HG03175 (cell line): ENCODE measurements around the gene RIPOR3.
"Not testable (repeated sequence)": the region's sequence is repeated elsewhere in the genome, so short reads cannot be mapped to it uniquely, and the experiment has no call there.

ENCODE experiments used
- ATAC-seq: cut with Tn5 transposase; IDR thresholded peaks from one replicate; pipeline ENCODE4 v1.9.1; 2021; ENCODE audit warnings: mild to moderate bottlenecking, moderate library complexity; ENCODE audit not compliant: unreplicated experiment

RIPOR3 gene

DNA sequence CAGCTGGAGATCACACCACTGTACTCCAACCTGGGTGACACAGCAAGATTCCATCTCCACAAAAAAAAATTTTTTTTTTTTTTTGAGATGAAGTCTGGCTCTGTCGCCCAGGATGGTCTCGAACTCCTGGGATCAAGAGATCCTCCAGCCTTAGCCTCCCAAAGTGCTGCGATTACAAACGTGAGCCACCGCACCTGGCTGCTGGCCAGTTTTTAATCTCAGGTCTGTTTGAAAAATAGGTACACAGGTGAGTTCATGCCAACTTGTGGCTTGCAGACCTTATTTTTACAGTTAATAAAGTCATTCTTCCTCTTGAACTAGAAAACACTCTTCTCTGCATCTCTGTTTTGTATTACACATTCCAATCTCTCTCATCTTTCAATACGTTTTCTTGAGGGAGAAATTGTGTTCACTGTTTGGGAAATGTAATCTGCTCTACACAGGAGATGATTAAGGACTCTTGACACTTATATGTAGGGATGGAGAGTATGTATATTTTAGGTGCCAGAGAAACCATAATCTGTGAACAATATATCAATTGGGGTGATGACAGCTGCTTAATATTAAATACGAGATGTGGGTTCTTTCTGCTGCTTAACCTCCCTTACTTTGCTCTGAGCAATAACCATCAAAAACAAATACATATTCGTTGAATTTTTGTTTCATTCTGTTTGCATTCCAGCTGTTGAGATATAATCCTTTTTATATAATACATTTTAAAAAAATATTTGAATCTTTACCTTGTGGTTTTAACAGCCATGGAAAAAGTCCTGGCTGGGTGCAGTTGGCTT is 17.7 kb upstream of the RIPOR3 start:
- no peak for ATAC-seq

DNA sequence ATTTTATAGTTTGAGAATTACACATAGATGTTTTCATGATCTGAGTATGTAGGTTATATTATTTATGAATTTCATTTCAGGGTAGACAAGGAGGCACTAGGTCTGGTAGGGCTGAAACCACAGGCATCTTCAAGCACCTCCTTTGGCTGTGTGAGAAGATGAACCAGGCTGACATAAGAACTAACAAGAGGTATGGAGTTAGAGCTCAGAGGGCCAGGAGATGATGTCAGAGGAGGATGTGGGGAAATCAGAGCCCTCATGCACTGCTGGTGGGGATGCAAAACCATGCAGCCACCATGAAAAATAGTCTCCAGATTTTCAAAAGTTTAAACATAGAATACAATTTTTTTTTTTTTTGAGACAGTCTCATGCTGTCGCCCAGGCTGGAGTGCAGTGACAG is 13.6 kb upstream of the RIPOR3 start:
- no peak for ATAC-seq

DNA sequence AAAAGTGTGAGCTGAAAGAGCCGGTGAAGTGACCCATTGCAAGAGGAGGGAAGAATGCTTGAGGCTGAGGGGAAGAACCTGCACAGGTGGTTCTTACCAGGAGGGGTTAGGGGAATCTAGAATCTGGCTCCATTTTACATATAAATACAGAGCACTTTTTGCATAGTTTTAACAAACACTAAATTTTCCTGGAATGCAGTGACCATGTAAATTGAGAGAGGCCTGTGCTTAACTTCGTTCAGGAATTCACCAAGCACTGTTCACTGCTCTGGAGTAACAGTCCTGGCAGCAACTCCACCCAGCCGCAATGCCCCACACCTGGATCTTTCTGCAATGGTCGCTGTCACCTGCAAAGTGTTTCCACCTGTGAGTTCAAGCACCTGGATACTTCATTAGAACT is 13.2 kb upstream of the RIPOR3 start:
- ATAC-seq = no peak

DNA sequence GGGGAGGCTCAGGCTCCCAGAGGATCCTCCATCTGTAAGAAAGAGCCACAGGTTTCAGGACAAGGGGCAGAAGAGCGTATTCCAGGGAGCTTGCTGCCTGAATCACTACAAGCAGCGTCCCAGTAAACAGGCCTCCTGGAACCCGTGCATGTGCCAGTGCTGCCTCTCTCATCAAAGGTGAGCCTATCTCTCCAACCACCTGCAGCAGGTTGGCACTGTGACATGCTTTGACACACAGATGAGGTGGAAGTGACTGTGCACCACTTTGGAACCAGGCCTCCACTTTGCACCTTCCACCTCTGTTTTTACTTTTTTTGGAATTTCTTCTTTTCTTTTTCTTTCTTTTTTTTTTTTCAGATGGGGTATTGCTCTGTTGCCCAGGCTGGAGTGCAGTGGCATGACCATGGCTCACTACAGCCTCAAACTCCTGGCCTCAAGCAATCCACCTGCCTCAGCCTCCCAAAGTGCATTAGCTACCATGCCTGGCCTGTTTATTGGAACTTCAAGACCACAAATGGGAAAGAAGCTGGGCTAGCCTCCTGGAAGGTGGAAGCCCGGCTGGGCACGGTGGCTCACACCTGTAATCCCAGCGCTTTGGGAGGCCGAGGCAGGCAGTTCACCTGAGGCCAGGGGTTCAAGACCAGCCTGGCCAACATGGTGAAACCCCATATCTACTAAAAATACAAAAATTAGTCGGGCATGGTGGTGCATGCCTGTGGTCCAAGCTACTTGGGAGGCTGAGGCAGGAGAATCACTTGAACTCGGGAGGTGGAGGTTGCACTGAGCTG is 12.5 kb upstream of the RIPOR3 start:
- ATAC-seq = not testable (repeated sequence)

DNA sequence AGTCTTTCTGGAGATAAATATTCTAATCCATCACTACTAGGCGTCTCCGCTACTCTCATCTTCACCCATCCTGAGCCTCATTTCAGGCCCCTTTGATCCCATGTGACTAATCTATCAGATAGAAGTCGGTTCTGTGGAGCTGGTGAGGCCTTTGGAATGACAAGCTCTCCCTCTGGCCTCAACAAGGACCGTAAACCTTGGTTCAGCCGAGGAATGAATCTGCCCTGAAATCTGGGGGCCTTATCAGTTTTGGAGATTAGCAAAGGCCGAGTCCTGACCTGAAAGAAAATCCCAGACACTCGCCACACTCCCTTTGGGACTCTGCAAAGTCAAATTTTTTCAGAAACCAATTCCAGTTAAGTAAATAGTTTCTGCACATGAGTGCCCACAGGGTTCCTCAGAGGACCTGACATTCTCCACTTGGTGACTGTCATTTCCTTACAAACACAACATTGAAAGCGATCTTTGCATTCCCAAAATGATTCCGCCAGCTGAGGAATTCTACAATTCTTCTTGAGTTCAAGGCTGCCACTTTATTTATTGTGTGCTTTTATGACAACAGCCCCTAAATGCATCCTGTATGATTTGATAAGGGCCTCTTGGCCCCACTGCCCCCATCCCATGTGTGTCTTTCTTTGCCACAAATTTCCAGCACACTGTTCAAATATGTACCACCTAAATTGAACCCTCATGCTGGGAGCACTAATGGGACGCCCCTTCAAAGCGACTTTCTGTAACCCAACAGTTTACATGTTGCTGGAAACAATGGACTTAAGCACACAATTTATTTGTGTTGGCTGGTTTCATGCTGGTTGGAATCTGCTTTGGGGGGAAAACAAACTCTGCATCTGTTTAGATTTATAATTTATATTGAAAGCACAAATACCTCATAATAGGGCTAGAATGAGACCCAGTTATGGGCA is 10.0 kb upstream of the RIPOR3 start:
- no peak for ATAC-seq

DNA sequence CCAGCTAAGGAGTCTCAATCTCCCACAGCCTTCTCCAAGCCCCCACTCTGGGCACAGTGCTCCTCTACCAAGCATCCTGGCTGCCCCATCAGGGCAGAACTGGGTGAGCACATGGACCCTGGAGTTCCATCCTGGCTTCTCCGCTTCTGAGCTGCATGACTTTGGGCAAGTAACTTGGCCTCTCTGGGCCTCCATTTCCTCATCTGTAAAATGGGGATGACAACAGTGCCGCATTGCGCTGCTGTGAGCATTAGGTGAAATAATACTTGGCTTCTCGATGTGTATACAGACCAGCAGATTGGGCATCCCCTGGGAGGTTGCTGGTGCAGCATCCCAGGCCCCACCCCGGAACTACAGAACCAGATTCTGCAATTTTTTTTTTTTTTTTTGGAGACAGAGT is 8.3 kb upstream of the RIPOR3 start:
- no peak for ATAC-seq

DNA sequence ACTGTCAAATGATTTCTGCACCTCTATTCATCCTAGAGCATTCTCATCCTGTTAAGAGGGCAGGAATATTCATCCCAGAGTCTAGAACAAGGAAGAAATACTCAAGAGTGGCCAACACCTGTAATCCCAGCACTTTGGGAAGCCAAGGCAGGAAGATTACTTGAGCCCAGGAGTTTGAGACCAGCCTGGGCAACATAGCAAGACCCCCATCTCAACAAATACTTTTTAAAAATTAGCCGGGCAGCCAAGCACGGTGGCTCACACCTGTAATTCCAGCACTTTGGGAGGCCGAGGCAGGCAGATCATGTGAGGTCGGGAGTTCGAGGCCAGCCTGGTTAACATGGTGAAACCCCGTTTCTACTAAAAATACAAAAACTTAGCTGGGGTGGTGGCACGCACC is 6.9 kb upstream of the RIPOR3 start:
- not testable (repeated sequence) for ATAC-seq

DNA sequence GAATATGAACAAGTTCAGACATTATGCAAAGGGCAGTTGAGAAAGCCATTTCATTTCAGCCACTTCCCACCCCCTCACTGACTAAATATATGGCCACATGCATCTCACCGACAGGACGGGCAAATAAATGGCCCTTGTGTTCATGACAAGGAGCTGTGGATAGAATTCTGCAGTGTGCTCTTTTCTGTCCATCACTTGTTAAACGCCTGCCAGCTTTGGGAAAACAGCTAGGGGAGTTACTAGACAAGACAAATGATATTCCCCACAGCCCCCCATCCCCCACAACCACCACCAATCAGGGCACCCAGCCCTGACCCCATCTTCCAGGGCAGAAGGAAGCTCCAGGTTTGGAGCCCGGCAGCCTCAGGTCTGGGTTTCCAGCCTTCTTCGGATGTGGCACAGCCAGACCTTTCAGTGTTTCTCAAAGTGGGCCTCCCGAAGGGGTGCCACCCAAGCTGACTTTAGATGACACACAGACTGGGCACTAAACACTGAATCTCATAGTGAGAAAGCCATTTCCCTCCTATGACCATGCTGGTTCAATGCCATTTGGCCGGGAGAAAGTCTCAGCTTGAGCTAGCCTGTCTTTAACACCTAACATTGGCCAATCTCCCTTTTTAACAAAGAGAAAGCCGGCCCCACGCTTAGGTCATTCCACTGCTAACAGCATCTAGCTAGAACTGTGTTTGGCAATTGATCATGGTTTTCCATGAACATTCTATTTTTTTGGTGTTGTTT is 4.0 kb upstream of the RIPOR3 start:
- no peak for ATAC-seq

DNA sequence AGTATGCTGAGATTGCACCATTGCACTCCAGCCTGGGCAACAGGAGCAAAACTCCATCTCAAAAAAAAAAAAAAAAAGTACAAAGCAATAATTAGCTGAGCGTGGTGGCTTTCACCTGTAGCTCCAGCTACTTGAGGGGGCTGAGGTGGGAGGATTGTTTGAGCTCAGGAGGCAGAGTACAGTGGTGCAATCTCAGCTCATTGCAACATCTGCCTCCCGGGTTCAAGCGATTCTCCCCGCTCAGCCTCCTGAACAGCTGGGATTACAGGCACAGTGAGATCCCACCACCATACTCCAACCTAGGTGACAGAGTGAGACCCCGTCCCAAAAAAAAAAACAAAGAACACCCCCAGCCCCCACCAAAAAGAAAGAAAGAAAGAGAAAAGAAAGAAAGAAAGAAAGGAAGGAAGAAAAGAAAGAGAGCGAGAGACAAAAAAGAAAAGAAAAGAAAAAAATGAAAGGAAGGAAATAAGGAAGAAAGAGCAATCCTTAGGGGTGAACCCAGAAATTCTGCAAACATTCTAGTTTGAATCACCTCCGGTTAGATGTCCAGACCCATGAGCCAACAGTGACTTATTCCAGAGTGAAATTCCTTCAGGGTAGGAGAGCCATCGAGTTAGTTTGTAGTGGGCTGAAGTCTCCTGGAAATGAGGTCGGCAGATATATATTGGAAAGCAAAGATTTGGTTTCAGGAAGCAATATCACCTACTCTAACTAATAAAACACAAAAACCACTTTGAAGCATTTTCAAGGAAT is 3.2 kb upstream of the RIPOR3 start:
- no peak for ATAC-seq

DNA sequence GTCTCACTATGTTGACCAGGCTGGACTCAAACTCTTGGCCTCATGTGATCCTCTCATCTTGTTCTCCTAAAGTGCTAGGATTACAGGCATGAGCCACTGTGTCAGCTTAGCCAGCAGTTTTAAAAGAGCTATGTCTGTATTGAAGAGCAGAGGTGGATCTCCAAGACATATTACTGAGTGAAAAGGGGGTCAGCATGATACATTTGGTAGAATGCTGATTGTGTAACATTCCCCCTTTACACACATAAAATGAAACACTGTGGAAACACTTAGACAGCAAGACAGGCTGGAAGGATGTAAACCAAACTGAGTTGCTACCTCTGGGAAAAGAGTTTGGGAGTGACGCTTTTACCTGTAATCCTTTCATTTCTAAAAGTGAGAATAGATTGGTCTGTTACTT is 1.7 kb upstream of the RIPOR3 start:
- ATAC-seq = no peak

DNA sequence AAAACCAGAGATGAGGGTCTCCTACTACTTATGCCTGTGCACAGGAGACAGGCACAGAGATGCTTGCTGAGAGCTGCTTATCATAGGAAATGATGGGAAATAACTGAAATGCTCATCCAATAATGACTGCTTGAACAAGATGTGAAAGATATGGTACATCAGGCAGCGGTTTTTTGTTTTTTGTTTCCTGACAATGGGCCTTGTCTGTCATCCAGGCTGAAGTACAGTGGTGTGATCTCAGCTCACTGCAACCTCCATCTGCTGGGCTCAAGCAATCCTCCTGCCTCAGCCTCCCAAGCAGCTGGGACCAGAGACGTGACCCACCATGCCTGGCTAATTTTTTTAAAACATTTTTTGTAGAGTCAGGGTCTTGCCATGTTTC is 1.2 kb upstream of the RIPOR3 start:
- ATAC-seq = no peak

DNA sequence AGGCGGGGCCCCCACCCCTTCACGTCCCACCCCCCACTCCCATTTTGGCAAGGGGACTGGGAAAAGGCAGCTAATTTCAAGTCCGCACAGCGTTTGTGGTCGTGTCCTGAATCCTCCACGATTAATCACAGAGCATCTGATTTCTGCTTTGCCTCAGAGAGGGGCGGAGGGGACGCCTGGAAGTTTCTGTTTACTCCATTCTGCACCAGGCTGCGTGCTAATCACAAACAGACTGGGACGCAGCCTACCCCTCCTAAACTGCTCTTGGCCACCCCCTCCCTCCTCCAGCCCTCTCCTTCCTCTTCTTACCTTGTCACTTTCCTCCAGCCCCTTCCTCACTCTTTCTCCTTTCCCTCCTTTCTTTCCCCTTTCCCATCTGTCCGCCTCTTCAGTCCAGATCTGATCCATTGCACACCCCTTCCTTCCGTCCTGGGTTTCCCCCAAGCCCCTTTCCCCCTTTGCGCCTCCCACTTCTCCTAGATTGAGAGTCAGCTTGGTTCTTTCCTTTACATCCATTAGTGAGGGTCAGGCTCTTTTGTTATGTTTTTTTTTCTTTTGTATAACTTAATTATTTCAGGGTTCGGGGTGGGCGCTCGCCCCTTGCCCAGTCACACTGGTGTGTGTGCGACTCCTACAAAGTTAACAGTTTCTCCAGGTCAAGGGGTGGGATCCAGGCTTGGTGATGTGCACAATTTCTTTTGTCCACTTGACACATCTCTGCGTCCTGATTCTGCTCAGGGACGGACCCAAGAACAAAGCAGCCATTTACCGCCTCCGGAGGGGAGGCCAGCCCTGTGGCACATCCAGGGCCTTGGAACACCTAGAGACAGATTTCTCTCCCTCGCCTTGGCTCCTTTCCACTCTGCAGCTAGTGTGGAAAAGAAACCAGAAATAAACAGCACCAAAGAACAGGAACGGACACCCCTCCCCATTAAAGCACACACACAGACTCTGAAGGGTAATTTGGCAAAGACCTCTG is 520 bp upstream of the RIPOR3 start:
- no peak for ATAC-seq

DNA sequence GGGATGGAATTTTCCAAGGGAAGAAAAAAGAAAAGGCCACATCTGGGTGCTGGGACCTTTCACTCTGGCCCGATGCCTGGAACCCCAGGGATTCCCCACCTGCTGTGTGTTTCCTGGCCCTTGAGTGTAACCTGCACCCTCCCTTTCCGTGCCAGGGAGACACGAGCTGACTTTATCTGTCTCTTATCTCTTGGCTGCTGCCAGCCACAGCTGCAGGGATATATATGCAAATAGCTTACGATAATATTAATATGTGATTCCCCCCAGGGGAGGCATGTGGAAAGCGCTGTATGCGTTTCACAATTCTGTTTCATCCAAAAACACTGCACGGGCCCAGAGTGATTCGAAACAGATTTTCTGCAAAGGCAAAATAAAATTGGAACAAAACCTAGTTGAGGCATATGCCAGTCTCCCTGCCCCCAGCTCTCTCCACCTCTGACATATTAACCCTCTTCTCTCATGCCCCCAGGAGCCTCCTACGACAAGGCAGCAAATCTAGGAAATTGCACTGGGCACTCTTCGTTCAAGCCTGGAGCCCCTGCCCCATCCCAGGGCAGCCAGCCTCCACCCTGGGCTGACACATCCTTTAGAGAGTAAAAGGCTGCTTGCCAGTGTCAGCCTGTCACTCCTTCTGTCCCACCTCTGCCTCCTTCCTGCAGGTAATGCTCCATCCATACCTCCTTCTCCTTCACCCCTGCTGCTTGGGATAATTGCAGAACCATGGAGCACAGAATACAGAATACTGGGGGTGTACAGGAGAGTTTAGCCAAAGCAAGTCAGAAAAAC is 1.3 kb downstream of the RIPOR3 start:
- ATAC-seq = no peak

DNA sequence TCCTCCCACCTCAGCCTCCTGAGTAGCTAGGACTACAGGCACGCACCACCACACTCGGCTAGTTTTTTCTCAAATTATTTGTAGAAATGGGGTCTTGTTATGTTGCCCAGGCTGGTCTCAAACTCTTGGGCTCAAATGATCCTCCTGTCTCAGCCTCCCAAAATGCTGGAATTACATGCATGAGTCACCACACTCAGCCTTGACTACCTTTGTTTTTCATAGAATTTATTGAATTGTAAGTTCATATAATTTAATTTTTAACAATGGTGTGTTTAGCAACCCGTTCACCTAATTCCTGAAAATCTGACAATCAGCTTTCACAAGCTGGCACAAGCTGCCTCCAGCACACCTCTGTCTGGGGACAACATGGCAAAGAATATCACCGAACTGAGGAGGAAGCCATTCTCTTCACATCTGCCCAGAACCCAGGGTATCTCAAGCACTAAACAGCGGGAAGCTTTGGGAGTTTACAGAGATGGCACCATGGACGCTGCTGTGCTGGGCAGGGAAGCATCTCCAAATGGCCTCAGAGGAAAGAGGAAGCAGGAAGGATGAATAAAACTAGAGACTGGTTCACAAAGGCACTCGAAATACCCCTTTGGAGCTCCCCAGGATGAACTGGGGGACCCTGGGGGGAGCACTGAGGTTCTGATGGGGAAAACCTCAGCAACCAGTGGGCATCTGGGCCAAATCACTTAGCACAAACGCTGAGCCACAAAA is 2.9 kb downstream of the RIPOR3 start:
- no peak for ATAC-seq

DNA sequence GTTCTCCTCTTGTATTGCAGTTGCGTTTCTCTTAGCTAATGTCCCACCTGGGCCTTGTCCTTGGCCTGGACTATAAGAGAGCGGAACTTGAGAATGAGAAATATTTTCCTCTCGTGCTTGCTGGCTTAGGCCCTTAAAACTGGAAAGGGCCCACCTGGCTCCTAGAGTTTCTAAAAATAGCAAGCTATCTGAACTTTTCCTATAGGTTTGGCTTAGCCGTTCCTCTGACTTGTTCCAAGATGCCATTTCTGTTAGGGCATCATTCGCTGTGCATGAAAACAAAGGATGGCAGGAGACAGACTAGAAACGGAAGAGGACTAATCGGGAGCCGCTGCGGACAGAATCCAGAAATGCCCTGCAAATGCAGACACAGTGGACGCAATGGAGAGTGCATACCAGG is 4.5 kb downstream of the RIPOR3 start:
- ATAC-seq = no peak

DNA sequence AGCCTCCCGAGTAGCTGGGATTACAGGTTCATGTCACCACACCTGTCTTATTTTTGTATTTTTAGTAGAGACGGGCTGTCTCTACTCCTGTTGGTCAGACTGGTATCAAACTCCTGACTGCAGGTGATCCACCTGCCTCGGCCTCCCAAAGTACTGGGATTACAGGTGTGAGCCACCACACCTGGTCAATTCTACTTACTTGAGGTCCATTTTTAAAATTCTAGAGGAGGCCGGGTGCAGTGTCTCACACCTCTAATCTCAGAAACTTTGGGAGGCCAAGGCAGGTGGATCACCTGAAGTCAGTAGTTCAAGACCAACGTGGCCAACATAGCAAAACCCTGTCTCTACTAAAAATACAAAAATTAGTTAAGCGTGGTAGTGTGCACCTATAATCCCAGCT is 7.8 kb downstream of the RIPOR3 start:
- no peak for ATAC-seq

DNA sequence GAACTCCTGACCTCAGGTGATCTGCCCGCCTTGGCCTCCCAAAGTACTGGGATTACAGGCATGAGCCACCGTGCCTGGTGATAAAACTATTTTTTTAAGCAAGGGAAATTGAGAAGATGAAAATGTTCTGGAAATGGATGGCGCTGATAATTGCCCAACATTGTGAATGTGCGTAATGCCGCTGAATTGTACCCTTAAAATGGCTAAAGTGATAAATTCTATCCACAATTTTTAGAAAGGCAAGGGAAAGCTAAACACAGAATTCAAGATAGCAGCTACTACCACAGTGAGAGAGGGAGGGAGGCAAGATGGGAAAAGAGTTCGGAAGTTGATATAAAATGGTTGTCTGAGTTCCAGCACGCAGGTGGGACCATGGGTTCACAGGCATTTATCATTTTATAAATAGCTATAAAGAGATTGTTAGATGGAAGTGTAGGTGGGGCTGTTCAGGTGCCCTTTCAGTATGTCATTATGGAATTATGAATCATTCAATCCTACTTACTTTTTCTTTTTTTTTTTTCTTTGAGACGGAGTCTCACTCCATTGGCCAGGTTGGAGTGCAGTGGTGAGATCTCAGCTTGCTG is 8.3 kb downstream of the RIPOR3 start:
- no peak for ATAC-seq
